ENCODE data around the gene TTC39C. TPM values are rescaled to one million over a fixed set of nuclear protein-coding genes. Genes with fewer than 3 reads are reported as not detected.

Gene TTC39C
- total RNA-seq, 1 donor from 2014 or later, result 68.4 TPM

- Mint-ChIP-seq H3K27me3 (peaks cover 2% of the 10 kb centered on the region), H3K36me3 (ENCODE audit: low read depth) (no peaks in the 10 kb centered on the region), H3K9me3 (no peaks in the 10 kb centered on the region), H3K4me3 (no peak overlapping the region), H3K4me1 (peaks cover 8% of the 10 kb centered on the region), H3K27ac (no peak overlapping the region)
- ChIA-PET POLR2A (no interaction called here), CTCF (no interaction called here)
- intact Hi-C loops (cut with micrococcal nuclease), result no loop called here
- TF ChIP-seq CTCF (IDR thresholded peaks at IDR 0.05), result no peak
- no peak for ATAC-seq (ENCODE audit: low read depth)
- no peak for DNase-seq
Measured at GRCh38 chr18:23992941-23993280, 21.6 kb upstream of the TTC39C start.

DNA sequence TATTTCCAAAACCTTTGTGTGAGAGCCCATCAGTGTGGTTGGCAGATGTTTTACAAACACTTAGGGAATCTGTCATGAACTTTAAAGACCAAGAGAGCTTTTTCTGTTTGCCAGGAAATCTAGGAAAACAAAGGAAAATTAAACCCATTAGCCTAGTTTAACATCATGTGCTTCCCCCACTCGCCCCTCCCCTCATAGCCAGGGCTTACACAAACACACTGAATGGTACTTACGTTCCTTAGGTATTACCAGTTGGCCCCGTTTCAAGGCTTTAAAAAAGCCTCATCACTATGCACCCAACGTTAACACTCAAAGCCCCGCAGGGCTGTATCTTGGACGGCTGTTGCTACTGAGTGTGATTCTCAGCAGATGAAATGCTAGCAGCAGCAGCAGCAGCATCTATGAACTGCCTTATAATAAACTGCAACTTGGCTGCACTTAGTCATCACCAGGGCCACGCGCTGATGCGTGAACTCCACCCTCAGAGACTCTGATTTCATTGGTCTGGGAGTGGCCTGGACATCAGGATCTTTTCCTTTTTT, 20.1 kb upstream of the TTC39C start:
- Mint-ChIP-seq H3K4me1 (peaks cover 8% of the 10 kb centered on the region), H3K27ac (no peak overlapping the region), H3K4me3 (no peak overlapping the region), H3K36me3 (ENCODE audit: low read depth) (no peaks in the 10 kb centered on the region), H3K27me3 (peaks cover 2% of the 10 kb centered on the region), H3K9me3 (no peaks in the 10 kb centered on the region)
- ATAC-seq (ENCODE audit: low read depth) (no peak), DNase-seq (no peak)
- ChIA-PET CTCF (no interaction called here), POLR2A (no interaction called here)
- TF ChIP-seq CTCF (IDR thresholded peaks at IDR 0.05), result no peak
- intact Hi-C loops (cut with micrococcal nuclease), result no loop called here

DNA sequence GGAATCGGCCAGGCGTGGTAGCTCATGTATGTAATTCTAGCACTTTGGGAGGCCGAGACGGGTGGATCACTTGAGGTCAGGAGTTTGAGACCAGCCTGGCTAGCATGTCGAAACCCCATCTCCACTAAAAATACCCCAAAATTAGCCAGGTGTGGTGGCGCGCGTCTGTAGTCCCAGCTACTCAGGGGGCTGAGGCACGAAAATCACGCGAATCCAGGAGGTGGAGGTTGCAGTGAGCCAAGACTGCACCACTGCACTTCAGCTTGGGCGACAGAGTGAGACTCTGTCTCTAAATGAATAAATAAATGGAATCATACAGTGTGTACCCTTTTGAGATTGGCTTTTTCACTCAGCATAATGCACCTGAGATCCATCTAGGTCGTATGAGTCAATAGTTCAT, 19.4 kb upstream of the TTC39C start:
- Mint-ChIP-seq H3K27ac (no peak overlapping the region), H3K4me1 (peaks cover 9% of the 10 kb centered on the region)

DNA sequence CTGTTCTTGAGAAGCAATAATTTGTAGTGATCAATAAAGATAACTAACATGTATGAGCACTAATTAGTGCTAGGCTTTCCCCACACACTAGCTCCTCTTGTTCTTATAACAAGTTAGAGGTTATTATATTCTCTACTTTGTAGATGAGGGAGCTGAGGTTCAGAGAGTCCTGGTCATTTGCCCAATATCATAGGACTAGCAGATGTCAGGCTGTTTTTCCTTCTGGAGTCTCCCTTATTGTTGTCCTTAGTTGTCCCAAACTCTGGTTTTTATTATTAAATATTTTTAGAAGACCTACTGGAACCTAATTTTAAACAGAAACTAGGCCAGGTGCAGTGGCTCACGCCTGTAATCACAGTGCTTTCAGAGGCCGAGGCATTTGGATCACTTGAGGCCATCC, 16.5 kb upstream of the TTC39C start:
- H3K4me1 Mint-ChIP-seq, result peaks cover 20% of the 10 kb centered on the region
- peaks cover 2% of the 10 kb centered on the region for H3K27me3 Mint-ChIP-seq
- no peak for TF ChIP-seq CTCF (IDR thresholded peaks at IDR 0.05)
- H3K4me3 Mint-ChIP-seq, result no peak overlapping the region
- H3K27ac Mint-ChIP-seq, result no peak overlapping the region
- no peak for DNase-seq
- POLR2A ChIA-PET, result no interaction called here
- no peak for ATAC-seq (ENCODE audit: low read depth)
- H3K9me3 Mint-ChIP-seq, result no peaks in the 10 kb centered on the region
- CTCF ChIA-PET, result interaction anchor here (2.3 kb wide), 1 partner anchor 80 kb away, joined by 7 read pairs; no protein-coding TSS in a partner anchor
- no peaks in the 10 kb centered on the region for H3K36me3 Mint-ChIP-seq (ENCODE audit: low read depth)
- intact Hi-C loops (cut with micrococcal nuclease), result no loop called here

More for the DNA sequence above, 19.4 kb upstream of the TTC39C start:
- TF ChIP-seq CTCF (IDR thresholded peaks at IDR 0.05), result no peak
- ATAC-seq (ENCODE audit: low read depth) (no peak), DNase-seq (no peak)
- H3K27me3 Mint-ChIP-seq, result peaks cover 2% of the 10 kb centered on the region
- H3K4me3 Mint-ChIP-seq, result no peak overlapping the region
- H3K9me3 Mint-ChIP-seq, result no peaks in the 10 kb centered on the region
- H3K36me3 Mint-ChIP-seq (ENCODE audit: low read depth), result no peaks in the 10 kb centered on the region
- CTCF ChIA-PET, result no interaction called here
- POLR2A ChIA-PET, result no interaction called here
- intact Hi-C loops (cut with micrococcal nuclease), result no loop called here

DNA sequence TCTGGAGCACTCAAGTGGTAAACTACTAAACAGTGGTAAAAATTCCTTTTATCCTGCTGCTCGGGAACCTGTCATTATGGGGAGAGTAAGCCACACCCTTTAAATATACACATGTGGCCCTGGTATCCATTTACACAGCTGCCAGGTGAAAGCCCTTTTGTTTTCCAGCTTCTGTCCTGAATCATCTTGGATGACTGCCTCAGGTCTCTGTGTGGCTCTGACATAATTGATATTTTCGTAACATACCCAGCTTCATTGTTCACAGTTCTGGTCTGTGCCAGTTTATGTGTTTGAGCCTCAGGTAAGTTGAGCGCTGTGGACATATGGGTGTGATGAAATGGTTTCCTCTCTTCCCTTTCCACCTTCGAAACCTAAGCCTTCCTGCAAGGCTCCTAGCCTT, 15.7 kb upstream of the TTC39C start:
- Mint-ChIP-seq H3K27me3 (peaks cover 2% of the 10 kb centered on the region), H3K4me1 (peaks cover 20% of the 10 kb centered on the region), H3K36me3 (ENCODE audit: low read depth) (no peaks in the 10 kb centered on the region), H3K4me3 (no peak overlapping the region), H3K9me3 (no peaks in the 10 kb centered on the region), H3K27ac (no peak overlapping the region)
- DNase-seq (no peak), ATAC-seq (ENCODE audit: low read depth) (no peak)
- TF ChIP-seq CTCF (IDR thresholded peaks at IDR 0.05), result no peak
- POLR2A ChIA-PET, result no interaction called here
- CTCF ChIA-PET, result interaction anchor here (2.3 kb wide), 1 partner anchor 80 kb away, joined by 7 read pairs; no protein-coding TSS in a partner anchor
- intact Hi-C loops (cut with micrococcal nuclease), result no loop called here
